HG03103 (cell line): ENCODE data around the gene USB1.
"Not testable (repeated sequence)": the region's sequence is repeated elsewhere in the genome, so short reads cannot be mapped to it uniquely, and the experiment has no call there.

Experiments
- ATAC-seq: cut with Tn5 transposase; IDR thresholded peaks from one replicate; pipeline ENCODE4 v1.9.1; 2021; ENCODE audit warnings: low read depth; ENCODE audit not compliant: unreplicated experiment

USB1 gene

DNA sequence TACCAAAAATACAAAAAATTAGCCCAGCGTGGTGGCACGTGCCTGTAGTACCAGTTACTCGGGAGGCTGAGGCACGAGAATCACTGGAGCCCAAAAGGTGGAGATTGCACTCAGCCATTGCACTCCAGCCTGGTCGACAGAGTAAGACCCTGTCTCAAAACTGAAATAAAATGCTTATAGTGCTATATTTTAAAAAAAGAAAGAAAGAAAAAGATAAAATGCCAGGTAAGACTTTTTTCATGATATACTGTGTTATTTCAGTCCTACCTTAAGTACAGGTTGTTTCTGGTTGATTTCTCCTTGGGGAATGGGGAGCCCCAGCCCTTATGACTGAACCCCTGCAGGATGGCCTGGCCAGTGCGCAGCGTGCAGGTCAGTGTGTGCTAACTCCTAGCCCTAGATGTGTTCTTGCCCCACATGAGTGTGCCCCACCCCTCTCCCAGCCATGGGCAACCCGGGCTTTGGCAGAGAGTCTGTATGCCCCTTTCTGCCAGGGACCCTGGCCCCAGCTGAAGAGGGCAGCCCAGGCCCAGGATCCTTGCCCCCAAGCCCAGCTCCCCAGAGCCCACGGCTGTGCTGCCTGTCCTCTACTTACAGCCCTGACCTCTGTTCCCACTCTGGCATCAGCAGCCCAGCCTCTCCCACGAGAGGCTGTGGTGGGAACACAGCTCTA, 31.6 kb upstream of the USB1 start:
- no peak for ATAC-seq

GRCh38 chr16:57970319-57970718, 30.9 kb upstream of the USB1 start:
- ATAC-seq, result no peak

- ATAC-seq, result no peak
These were observed 30.2 kb upstream of the USB1 start, which contains the start of gene CNGB1 for GRCh38 chr16:57970970-57971369. Gene CNGB1 (minus strand): TSS chr16:57971128. CDS start chr16:57967286, 3,842 bp downstream.

DNA sequence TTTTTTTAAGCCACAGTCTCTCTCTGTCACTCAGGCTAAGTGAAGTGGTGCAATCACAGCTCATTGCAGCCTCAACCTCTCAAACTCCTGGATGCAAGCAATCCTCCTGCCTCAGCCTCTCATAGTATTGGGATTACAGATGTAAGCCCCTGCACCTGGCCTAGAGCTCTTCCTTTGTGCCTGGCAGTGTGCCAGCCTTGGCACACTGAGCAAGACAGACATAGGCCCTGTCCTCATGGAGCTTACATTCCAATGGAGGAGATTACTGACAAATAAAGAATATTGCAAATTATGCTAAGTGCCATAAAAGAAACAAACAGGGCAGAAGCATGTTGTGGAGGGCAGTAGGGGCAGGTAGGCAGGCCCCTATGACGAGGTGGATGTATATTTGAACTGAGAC, 29.4 kb upstream of the USB1 start:
- no peak for ATAC-seq

- no peak for ATAC-seq
These were observed 28.9 kb upstream of the USB1 start for GRCh38 chr16:57972306-57972705.

DNA sequence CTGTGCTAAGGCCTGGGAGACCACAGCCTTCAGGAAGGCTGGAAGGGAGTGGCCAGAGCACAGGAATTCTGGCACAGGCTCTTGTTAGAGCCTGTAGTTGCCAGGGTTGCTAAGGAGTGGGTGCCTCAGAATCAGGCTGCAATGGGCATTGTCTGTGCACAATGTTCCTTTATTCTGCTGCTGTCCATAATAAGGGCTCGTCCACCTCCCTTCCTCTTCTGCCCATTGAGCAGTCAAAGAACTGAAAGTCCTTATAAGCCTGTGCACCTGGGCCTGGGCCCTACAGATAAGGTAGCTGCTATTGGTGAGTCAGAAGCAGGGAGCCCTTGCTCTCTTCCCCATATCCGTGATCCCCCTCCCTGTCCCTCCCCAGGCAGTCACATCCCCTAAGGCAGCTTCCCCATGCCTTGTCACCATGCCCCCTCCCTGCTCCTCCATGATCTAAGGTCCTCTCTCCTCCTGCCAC, 24.8 kb upstream of the USB1 start:
- ATAC-seq, result no peak

DNA sequence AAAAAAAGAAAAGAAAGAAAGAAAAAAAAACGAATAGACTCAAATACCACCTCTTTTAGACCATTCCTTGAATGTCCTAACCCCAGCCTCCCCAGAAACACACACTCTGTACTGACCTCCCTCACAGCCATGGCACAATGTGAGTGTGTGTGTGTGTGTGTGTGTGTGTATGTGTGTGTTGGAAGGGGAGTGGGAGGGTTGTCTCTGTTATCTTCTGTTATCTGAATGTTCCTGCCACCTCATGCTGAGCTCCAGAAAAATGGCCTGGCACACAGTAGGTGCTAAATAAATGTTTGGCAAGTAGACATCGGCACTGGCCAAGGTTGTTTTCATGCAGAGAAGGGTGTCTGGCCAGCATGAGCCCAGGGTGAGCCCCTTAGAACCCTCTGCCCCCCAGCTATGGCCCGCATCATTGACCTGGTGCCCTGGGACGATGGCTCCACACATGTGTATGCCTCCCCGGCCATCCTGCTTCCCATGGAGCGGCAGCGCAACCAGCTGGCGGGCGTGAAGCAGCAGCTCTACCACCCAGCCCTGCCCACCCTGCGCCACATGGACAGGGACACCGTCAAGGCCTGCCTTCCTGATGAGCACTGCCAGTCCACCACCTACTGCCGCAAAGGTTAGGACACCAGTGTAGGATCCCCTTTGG, 23.7 kb upstream of the USB1 start:
- no peak for ATAC-seq

DNA sequence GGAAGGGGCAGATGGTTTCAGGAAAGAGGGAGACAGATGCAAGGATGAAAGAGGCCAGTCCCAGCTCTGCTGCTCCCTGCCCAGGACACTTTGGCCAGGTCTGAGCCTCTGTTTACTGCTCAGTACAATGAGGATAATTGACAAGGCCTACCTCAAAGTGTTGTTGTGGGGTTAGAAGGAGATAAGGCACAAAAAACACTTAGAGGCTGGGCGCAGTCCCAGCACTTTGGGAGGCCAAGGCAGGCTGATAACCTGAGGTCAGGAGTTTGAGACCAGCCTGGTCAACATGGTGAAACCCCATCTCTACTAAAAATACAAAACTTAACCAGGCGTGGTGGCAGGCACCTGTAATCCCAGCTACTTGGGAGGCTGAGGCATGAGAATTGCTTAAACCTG, 23.1 kb upstream of the USB1 start:
- not testable (repeated sequence) for ATAC-seq

DNA sequence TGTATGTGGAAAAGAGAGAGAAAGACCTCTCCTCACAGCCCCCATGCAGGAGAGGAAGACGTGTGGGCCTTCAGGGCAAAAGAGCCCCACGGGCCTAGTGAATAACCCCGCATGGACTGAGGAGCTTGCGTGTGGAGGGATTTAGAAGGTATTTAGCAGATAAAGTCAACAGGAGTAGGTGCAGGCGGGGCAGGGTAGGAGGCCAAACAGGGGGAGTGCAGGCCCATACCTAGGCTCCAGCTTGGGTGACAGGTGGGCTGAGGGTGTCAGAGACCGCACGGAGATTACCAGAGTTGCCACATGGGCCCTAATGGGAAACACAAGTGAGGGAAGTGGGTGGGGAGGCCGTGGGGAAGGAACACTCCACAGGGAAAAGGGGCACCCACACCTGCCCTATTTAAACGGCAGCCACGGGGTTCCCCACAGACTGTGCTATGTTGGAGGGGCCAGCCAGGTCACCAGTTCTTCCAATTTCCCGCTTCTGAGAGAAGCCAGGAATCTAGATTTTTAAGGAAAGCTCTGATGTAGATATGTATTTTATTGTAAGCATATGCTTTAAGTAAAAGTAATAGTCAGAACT, 22.1 kb upstream of the USB1 start:
- ATAC-seq, result no peak

- no peak for ATAC-seq
These were observed 19.6 kb upstream of the USB1 start for GRCh38 chr16:57981636-57982035.

DNA sequence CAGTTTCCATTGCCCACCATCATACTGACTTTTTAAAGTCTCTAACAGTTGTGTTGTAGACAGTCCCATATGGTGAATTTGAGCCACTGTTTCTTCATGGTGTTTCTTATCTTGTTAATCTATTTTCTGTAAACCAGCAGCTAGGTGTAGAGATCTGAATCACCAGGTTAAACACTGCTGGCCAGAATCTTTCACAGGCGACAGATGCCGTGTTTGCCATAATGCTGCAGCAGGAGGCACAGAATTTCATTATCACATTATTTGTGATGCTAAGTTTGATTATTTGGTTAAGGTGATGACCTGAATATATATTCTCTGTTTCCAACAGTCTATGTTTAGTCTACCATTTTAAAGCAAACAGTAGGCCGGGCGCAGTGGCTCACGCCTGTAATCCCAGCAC, 18.8 kb upstream of the USB1 start:
- no peak for ATAC-seq

DNA sequence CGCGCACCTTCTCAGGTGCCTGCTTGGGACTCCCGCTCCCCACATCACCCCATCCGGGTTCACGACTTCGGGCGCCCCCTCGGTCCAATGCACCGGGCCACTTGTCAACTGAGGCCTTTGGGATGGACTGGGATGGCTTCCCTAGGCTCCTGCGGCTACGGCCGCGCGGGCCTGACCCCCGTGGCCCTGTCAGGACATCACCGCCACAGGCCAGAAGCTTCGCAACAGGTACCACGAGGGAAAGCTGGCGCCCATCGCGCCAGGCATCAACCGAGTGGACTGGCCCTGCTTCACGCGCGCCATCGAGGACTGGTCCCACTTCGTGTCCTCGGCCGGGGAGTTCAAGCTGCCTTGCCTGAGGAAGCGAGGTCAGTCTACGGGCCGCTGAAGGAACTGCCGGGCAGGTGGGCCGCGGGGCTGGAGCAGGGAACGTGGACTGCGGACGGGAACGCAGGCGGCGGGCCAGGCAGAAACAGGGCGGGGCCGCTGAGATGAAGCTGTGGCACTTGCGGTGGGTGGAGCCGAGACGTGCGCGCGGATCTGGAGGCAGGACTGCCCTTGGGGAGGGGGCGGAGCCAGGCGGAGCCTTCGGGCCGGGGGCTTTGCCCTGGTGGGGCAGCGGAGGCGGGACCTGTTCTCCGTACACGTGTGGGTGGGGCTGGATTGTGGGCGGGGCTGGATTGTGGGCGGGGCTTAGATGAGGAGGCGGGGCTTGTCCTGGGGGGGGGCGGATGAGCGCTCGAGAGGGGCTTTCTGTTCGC, 16.6 kb upstream of the USB1 start:
- ATAC-seq, result peak; percentile 76

DNA sequence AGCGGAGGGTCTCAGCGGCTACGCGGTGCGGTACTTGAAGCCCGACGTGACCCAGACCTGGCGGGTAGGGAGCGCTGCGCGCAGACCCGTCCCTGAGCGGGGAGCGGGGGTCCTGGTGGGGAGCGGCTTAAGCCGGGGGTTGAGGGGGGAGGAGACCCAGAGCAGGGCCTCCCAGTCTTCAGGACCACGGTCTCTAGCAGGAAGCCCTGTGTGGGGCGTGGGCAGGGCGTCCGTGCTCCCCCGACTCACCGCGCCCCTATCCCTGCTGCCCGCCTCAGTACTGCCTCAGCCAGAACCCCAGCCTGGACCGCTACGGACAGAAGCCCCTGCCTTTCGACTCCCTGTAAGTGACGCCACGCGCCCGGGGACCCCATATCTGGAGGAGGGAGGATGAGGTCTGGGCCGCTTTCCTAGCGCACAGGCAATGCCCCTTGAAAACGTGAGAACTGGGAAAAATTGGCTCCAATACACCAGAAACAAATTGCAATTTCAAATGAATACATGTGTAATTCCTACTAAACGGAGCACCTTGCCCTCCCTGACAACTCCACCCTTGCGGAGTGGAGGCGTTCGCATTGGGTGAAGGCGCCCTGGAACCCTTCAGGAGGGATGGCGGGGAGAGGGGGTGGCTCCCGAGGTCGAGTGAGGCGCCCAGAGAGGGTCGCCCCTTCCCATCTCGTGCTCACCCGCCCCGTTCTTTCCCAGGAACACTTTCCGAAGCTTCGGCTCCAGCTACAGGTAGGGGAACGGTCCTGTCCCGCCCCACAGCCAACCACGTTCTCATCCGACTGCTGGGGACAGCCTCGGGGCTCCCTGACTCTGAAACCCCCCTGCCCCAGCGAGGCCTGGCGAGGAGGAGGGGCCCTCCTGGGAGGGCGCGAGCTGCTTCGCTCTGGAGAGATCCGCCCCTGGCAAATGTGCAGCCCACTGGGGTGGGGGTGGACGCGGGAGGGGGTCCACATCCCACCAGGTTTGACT, 15.7 kb upstream of the USB1 start:
- ATAC-seq, result no peak

DNA sequence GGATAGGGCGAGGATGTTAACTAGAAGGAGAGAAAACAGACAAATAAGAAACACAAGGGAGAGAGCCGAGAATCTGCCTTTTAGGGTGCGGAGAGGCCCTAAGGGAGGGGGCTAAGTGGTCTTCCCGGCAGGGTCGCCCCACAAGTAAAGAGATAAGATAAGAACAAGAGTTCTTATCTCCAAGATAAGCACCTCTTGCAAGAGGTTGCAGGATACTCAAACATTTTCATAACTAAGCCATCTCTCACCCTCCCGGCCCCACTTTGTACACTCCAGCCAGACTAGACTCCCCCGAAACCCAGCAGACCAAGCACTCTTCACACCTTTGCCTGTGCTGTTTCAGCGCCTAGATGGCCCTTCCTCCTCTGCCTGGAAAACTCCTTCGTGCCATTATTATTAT, 15.0 kb upstream of the USB1 start:
- no peak for ATAC-seq

DNA sequence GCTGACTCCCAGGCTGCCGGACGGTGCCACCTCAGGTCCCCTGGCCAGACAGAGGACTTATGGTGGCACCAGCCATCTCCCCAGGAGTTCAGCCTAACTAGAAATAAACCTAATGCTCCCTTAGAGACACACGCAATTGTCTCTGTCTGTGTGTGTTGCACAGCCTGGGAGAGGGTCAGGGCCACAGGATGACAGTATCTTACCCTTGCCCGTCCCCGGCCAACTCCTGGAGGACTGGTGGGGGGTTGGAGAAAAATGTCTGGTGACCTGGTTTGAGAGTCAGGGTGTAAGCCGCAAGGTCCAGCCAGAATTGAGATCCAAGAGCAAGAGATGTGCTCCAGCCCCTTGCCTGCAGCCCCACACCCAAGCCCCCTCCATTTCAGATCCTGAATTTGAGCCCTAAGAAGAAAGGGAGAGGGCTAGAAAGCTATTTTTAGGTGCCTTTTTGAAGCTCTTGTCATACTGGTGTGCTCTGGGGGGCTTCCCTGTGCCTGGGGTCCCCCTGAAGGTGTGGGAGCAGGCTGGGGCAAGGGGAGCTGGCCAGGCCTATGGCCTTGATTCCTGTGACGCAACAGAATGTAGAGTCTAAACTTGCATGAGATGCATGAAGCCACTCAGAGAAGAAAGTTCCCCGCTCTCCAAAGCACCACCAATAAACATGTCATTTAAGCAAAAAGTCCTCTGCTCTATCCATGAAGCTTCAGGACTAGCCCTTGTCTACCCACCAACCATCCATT, 13.6 kb upstream of the USB1 start:
- no peak for ATAC-seq

DNA sequence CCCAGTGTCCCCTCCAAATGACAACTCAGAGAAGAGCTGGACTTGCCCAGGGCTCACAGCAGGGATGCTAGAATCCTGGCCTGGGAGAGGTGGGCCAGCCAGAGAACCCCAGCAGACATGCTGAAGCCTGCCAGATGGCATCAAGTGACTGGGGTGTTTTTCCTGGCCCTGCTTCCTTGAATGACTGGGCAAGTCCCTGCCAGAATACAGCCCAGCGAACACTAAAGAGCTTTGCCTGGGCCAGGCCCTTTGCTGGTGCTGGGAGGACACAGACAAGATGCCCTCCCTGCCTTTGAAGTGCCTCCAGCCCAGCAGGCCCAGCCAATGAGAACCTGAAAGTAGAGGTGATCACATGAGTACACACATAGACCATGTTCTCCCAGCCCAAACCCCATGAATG, 12.3 kb upstream of the USB1 start:
- ATAC-seq, result no peak

- no peak for ATAC-seq
These were observed 9.6 kb upstream of the USB1 start for GRCh38 chr16:57991551-57992059.

GRCh38 chr16:57992084-57992483, 9.1 kb upstream of the USB1 start:
- ATAC-seq, result no peak

- ATAC-seq, result no peak
These were observed 7.8 kb upstream of the USB1 start for GRCh38 chr16:57993438-57993837.
